OCI-LY1 (cell line): ENCODE measurements around the gene PPP1R14C.

ENCODE experiments used
- H2AFZ ChIP-seq: fragments of 200-600 bp; sonication (generic), shearing (Covaris generic); 2 replicates; pipeline ENCODE4 v1.6.0; 2014; ENCODE audit warnings: antibody characterized with exemption, mild to moderate bottlenecking, low read length
- H3F3A ChIP-seq: fragments of 200-600 bp; sonication (generic), shearing (Covaris generic); 2 replicates; pipeline ENCODE4 v1.6.0; 2014; ENCODE audit warnings: mild to moderate bottlenecking, antibody characterized with exemption, low read length, moderate library complexity; ENCODE audit not compliant: insufficient read depth
- H3K27ac ChIP-seq: fragments of 200-600 bp; sonication (generic); 2 replicates; pipeline ENCODE4 v1.5.1; 2014; ENCODE audit warnings: low read length, mixed run types, mild to moderate bottlenecking, low read depth; ENCODE audit not compliant: poor library complexity, severe bottlenecking
- H3K27me3 ChIP-seq: fragments of 200-600 bp; sonication (generic); 2 replicates; pipeline ENCODE4 v1.6.0; 2014; ENCODE audit warnings: antibody characterized with exemption, mild to moderate bottlenecking, low read length, moderate library complexity; ENCODE audit not compliant: insufficient read depth
- H3K36me3 ChIP-seq: fragments of 200-600 bp; sonication (generic); 2 replicates; pipeline ENCODE4 v1.6.1; 2014; ENCODE audit warnings: mild to moderate bottlenecking, antibody characterized with exemption, low read length, moderate library complexity, mixed read lengths; ENCODE audit not compliant: insufficient read depth
- H3K4me1 ChIP-seq: fragments of 200-600 bp; sonication (generic); 2 replicates; pipeline ENCODE4 v1.5.1; 2014; ENCODE audit warnings: mild to moderate bottlenecking, low read length, moderate library complexity; ENCODE audit not compliant: insufficient read depth, severe bottlenecking
- H3K4me2 ChIP-seq: fragments of 200-600 bp; sonication (generic), shearing (Covaris generic); 2 replicates; pipeline ENCODE4 v1.6.1; 2014; ENCODE audit warnings: low read length
- H3K4me3 ChIP-seq: fragments of 200-600 bp; sonication (generic); 2 replicates; pipeline ENCODE4 v1.5.1; 2014; ENCODE audit warnings: low read length, low read depth, mild to moderate bottlenecking, mixed read lengths; ENCODE audit not compliant: poor library complexity, severe bottlenecking
- H3K79me2 ChIP-seq: fragments of 200-600 bp; shearing (Covaris generic); 2 replicates; pipeline ENCODE4 v1.6.1; 2016; ENCODE audit warnings: mixed run types, low read length, mixed read lengths; ENCODE audit not compliant: insufficient read depth
- H3K9ac ChIP-seq: fragments of 200-600 bp; sonication (generic), shearing (Covaris generic); 2 replicates; pipeline ENCODE4 v1.6.1; 2014; ENCODE audit warnings: mild to moderate bottlenecking, low read length, mixed read lengths
- H3K9me2 ChIP-seq: fragments of 200-600 bp; sonication (generic), shearing (Covaris generic); 2 replicates; pipeline ENCODE4 v1.6.1; 2014; ENCODE audit warnings: low read depth, mild to moderate bottlenecking, low read length, mixed read lengths
- H3K9me3 ChIP-seq: fragments of 200-600 bp; shearing (Covaris generic); 2 replicates; pipeline ENCODE4 v1.6.1; 2014; ENCODE audit warnings: low read length, mixed read lengths
- H4K20me1 ChIP-seq: fragments of 200-600 bp; sonication (generic), shearing (Covaris generic); 2 replicates; pipeline ENCODE4 v1.6.0; 2016; ENCODE audit warnings: mild to moderate bottlenecking, low read length; ENCODE audit not compliant: insufficient read depth
- EZH2 ChIP-seq: fragments of 200-600 bp; sonication (generic), shearing (Covaris generic); IDR thresholded peaks from 2 replicates; pipeline ENCODE4 v1.8.0; 2017; ENCODE audit warnings: borderline replicate concordance, mixed run types, mild to moderate bottlenecking, antibody characterized with exemption, low read length, moderate library complexity, mixed read lengths
- TF ChIP-seq, protein P1 (sequence below): fragments of 200-600 bp; sonication (generic), shearing (Covaris generic); IDR thresholded peaks from 2 replicates; pipeline ENCODE4 v1.5.1; 2017; ENCODE audit warnings: mild to moderate bottlenecking, antibody characterized with exemption, low read length, moderate library complexity, mixed read lengths

PPP1R14C gene

GRCh38 chr6:150124235-150124634 is 18.6 kb upstream of the PPP1R14C start:
- no peak overlapping the region for H3K27ac ChIP-seq
- H2AFZ ChIP-seq, result no peak overlapping the region
- TF ChIP-seq, protein P1, sequence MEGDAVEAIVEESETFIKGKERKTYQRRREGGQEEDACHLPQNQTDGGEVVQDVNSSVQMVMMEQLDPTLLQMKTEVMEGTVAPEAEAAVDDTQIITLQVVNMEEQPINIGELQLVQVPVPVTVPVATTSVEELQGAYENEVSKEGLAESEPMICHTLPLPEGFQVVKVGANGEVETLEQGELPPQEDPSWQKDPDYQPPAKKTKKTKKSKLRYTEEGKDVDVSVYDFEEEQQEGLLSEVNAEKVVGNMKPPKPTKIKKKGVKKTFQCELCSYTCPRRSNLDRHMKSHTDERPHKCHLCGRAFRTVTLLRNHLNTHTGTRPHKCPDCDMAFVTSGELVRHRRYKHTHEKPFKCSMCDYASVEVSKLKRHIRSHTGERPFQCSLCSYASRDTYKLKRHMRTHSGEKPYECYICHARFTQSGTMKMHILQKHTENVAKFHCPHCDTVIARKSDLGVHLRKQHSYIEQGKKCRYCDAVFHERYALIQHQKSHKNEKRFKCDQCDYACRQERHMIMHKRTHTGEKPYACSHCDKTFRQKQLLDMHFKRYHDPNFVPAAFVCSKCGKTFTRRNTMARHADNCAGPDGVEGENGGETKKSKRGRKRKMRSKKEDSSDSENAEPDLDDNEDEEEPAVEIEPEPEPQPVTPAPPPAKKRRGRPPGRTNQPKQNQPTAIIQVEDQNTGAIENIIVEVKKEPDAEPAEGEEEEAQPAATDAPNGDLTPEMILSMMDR, result no peak
- H3K27me3 ChIP-seq, result no peaks in the 10 kb centered on the region
- H3K9me3 ChIP-seq, result no peaks in the 10 kb centered on the region
- H3K4me3 ChIP-seq, result no peak overlapping the region
- H3K36me3 ChIP-seq, result no peaks in the 10 kb centered on the region
- H3K79me2 ChIP-seq, result no peaks in the 10 kb centered on the region
- H3K9ac ChIP-seq, result no peak overlapping the region
- no peak overlapping the region for H3K4me2 ChIP-seq
- no peaks in the 10 kb centered on the region for H3K4me1 ChIP-seq
- H4K20me1 ChIP-seq, result no peaks in the 10 kb centered on the region
- H3F3A ChIP-seq, result no peaks in the 10 kb centered on the region
- H3K9me2 ChIP-seq, result no peaks in the 10 kb centered on the region

GRCh38 chr6:150126641-150127291 is 16.1 kb upstream of the PPP1R14C start:
- Histone ChIP-seq H3K9me3 (no peaks in the 10 kb centered on the region), H4K20me1 (no peaks in the 10 kb centered on the region), H3K4me1 (no peaks in the 10 kb centered on the region), H3K9me2 (no peaks in the 10 kb centered on the region), H3K9ac (no peak overlapping the region), H3K36me3 (no peaks in the 10 kb centered on the region), H2AFZ (no peak overlapping the region), H3K27ac (no peak overlapping the region), H3K4me3 (no peak overlapping the region), H3F3A (no peaks in the 10 kb centered on the region), H3K4me2 (no peak overlapping the region), H3K79me2 (no peaks in the 10 kb centered on the region), H3K27me3 (peaks cover 7% of the 10 kb centered on the region; the same call in 1 of the 2 replicates)
- TF ChIP-seq EZH2, result no peak
- TF ChIP-seq, protein P1, result no peak

- Histone ChIP-seq H3K27me3 (peaks cover 7% of the 10 kb centered on the region; the same call in 1 of the 2 replicates), H3K9ac (no peak overlapping the region), H3K4me1 (no peaks in the 10 kb centered on the region), H3K36me3 (no peaks in the 10 kb centered on the region), H3K27ac (no peak overlapping the region), H2AFZ (no peak overlapping the region), H4K20me1 (no peaks in the 10 kb centered on the region), H3K4me2 (no peak overlapping the region), H3F3A (no peaks in the 10 kb centered on the region), H3K79me2 (no peaks in the 10 kb centered on the region), H3K4me3 (no peak overlapping the region), H3K9me3 (no peaks in the 10 kb centered on the region), H3K9me2 (no peaks in the 10 kb centered on the region)
- TF ChIP-seq, protein P1, result no peak
- TF ChIP-seq EZH2, result no peak
These were observed 14.4 kb upstream of the PPP1R14C start for GRCh38 chr6:150128425-150128824.
